Fibroblast of mammary gland (primary cell): ENCODE results near the gene TIGIT.

Source experiments
- DNase-seq: peaks from one replicate; pipeline ENCODE4 v3.0.0-alpha.2; 2010; ENCODE audit warnings: low read depth
- H3K4me3 ChIP-seq: 2 replicates; pipeline ENCODE4 v1.5.1; 2011; ENCODE audit warnings: low read depth, mild to moderate bottlenecking, low read length, moderate library complexity; ENCODE audit not compliant: control insufficient read depth
- CTCF ChIP-seq: conservative IDR thresholded peaks from 2 replicates; pipeline ENCODE4 v1.5.1; 2011; ENCODE audit warnings: low read depth, low read length, inconsistent platforms; ENCODE audit not compliant: control insufficient read depth, insufficient read depth

The TIGIT gene

GRCh38 chr3:114344492-114344891, 50.7 kb downstream of the TIGIT start:
- TF ChIP-seq CTCF: no peak
- no peak for DNase-seq
- H3K4me3 ChIP-seq: no peak overlapping the region

GRCh38 chr3:114350271-114350670, 56.4 kb downstream of the TIGIT start:
- H3K4me3 ChIP-seq: no peak overlapping the region
- TF ChIP-seq CTCF: no peak
- DNase-seq: no peak

- H3K4me3 ChIP-seq: no peak overlapping the region
- DNase-seq: no peak
- no peak for TF ChIP-seq CTCF
These were observed 56.9 kb downstream of the TIGIT start for GRCh38 chr3:114350690-114351089.

GRCh38 chr3:114351123-114351821, 57.4 kb downstream of the TIGIT start:
- no peak overlapping the region for H3K4me3 ChIP-seq
- TF ChIP-seq CTCF: no peak
- DNase-seq: no peak

GRCh38 chr3:114351822-114352145, 58.0 kb downstream of the TIGIT start:
- H3K4me3 ChIP-seq: no peak overlapping the region
- no peak for TF ChIP-seq CTCF
- DNase-seq: no peak

- TF ChIP-seq CTCF: no peak
- H3K4me3 ChIP-seq: no peak overlapping the region
- no peak for DNase-seq
These were observed 61.8 kb downstream of the TIGIT start for GRCh38 chr3:114355653-114356052.

GRCh38 chr3:114356066-114356465, 62.2 kb downstream of the TIGIT start:
- no peak overlapping the region for H3K4me3 ChIP-seq
- no peak for TF ChIP-seq CTCF
- DNase-seq: no peak
